ENCODE data around the gene ZBTB20. TPM values are rescaled to one million over a fixed set of nuclear protein-coding genes. Genes with fewer than 3 reads are reported as not detected.

The ZBTB20 gene
- total RNA-seq, 1 donor from 2014 or later = 21.4 TPM

DNA sequence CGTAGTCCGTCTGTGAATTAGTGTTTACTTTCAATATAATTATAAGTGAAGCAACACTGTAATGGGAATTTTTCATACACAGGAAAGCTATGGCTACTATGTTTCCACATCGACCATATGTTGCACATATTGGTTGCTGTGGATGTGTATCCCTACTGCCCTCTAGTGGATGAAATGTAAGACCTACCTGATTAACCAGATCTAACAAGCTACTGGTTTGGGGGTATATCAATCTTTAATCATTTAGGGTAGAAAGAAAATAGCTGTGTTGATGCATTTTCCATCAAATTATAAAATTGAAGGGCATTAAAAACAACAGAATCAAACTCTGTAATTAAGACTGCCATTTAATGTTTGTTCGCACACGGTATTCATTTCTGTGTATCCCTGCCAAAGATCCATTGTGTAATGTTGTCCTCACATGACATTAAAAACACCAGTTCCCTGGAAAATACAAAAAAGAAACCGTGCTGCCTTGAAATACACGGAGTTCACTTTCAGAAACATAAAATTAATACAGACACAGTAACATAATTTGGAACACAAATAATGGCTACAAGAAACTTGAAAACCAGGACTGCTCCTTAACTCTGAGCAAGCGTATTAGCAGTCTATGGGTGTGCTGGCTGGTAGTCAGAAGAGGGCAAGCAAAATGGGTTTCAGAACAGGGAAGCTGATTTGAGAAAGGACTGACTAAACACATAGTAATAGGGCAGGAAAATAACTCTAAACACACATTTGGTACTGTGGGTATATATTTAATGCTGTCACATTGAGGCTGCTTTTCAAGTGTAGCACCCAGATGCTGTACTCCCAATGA lies 728.2 kb downstream of the ZBTB20 start:
- Histone ChIP-seq H3K4me2 (ENCODE audit: low read length) (no peak overlapping the region), H3K27me3 (ENCODE audit: insufficient read depth, low read length) (no peaks in the 10 kb centered on the region), H3K79me2 (ENCODE audit: insufficient read depth, low read length) (peaks cover 26% of the 10 kb centered on the region), H3K27ac (ENCODE audit: low read depth, low read length) (no peak overlapping the region), H3K4me3 (ENCODE audit: insufficient read depth, low read depth, low read length) (no peak overlapping the region), H3K36me3 (ENCODE audit: insufficient read depth, low read length) (no peaks in the 10 kb centered on the region), H2AFZ (ENCODE audit: low read depth, low read length) (no peak overlapping the region), H4K20me1 (ENCODE audit: insufficient read depth, low read length) (peaks cover 42% of the 10 kb centered on the region), H3K9ac (ENCODE audit: low read length) (no peak overlapping the region), H3K4me1 (ENCODE audit: insufficient read depth, low read length) (peaks cover 5% of the 10 kb centered on the region), H3K9me3 (ENCODE audit: insufficient read depth, low read depth, low read length) (no peaks in the 10 kb centered on the region)
- H3K4me3 Mint-ChIP-seq (ENCODE audit: unreplicated experiment) = no peak overlapping the region
- TF ChIP-seq EZH2 (IDR thresholded peaks at IDR 0.05; ENCODE audit: insufficient read depth, low read length) = no peak
- TF ChIP-seq, protein P1, sequence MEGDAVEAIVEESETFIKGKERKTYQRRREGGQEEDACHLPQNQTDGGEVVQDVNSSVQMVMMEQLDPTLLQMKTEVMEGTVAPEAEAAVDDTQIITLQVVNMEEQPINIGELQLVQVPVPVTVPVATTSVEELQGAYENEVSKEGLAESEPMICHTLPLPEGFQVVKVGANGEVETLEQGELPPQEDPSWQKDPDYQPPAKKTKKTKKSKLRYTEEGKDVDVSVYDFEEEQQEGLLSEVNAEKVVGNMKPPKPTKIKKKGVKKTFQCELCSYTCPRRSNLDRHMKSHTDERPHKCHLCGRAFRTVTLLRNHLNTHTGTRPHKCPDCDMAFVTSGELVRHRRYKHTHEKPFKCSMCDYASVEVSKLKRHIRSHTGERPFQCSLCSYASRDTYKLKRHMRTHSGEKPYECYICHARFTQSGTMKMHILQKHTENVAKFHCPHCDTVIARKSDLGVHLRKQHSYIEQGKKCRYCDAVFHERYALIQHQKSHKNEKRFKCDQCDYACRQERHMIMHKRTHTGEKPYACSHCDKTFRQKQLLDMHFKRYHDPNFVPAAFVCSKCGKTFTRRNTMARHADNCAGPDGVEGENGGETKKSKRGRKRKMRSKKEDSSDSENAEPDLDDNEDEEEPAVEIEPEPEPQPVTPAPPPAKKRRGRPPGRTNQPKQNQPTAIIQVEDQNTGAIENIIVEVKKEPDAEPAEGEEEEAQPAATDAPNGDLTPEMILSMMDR (IDR thresholded peaks at IDR 0.05; ENCODE audit: insufficient read depth, low read depth, low read length) = peak; percentile 75
- H3K9me3 Mint-ChIP-seq (ENCODE audit: unreplicated experiment) = no peaks in the 10 kb centered on the region
- peaks cover 11% of the 10 kb centered on the region for H3K4me1 Mint-ChIP-seq (ENCODE audit: low read depth, unreplicated experiment)
- peak; percentile 77 for FAIRE-seq
- no peaks in the 10 kb centered on the region for H3K36me3 Mint-ChIP-seq (ENCODE audit: low read depth, unreplicated experiment)
- DNase-seq (ENCODE audit: low read depth) = peak; percentile 74
- H3K27me3 Mint-ChIP-seq (ENCODE audit: low read depth, unreplicated experiment) = no peaks in the 10 kb centered on the region
- peak overlapping the region; percentile 8 for H3K27ac Mint-ChIP-seq (ENCODE audit: unreplicated experiment)

DNA sequence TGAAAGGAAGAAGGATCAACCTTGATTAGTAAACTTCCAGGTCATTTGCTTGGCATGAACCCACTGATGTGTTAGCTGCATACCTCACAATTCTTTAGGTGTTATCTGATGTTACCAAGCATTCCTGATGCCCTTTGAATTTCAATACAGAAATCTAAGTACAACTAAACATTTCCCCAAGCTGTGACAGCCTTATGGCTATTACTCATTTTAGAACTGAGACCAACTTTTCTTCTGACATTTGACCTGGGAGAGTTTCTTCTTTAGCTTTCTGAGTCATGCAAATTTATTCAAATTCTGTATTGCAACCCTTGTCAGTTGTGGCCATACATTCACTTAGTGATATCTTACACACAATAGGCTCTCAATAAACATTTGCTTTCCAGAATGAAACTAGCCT lies 729.0 kb downstream of the ZBTB20 start:
- Mint-ChIP-seq H3K9me3 (ENCODE audit: unreplicated experiment) (no peaks in the 10 kb centered on the region), H3K36me3 (ENCODE audit: low read depth, unreplicated experiment) (no peaks in the 10 kb centered on the region), H3K27me3 (ENCODE audit: low read depth, unreplicated experiment) (no peaks in the 10 kb centered on the region), H3K4me3 (ENCODE audit: unreplicated experiment) (no peak overlapping the region), H3K27ac (ENCODE audit: unreplicated experiment) (no peak overlapping the region), H3K4me1 (ENCODE audit: low read depth, unreplicated experiment) (peaks cover 11% of the 10 kb centered on the region)
- FAIRE-seq (no peak), DNase-seq (ENCODE audit: low read depth) (no peak)
- no peak for TF ChIP-seq EZH2 (IDR thresholded peaks at IDR 0.05; ENCODE audit: insufficient read depth, low read length)
- TF ChIP-seq, protein P1 (IDR thresholded peaks at IDR 0.05; ENCODE audit: insufficient read depth, low read depth, low read length) = no peak
- Histone ChIP-seq H2AFZ (ENCODE audit: low read depth, low read length) (no peak overlapping the region), H3K27ac (ENCODE audit: low read depth, low read length) (no peak overlapping the region), H3K4me3 (ENCODE audit: insufficient read depth, low read depth, low read length) (no peak overlapping the region), H3K9me3 (ENCODE audit: insufficient read depth, low read depth, low read length) (no peaks in the 10 kb centered on the region), H3K27me3 (ENCODE audit: insufficient read depth, low read length) (no peaks in the 10 kb centered on the region), H3K4me1 (ENCODE audit: insufficient read depth, low read length) (peaks cover 5% of the 10 kb centered on the region), H3K79me2 (ENCODE audit: insufficient read depth, low read length) (peaks cover 26% of the 10 kb centered on the region), H3K4me2 (ENCODE audit: low read length) (peak overlapping the region; percentile 54), H4K20me1 (ENCODE audit: insufficient read depth, low read length) (peaks cover 35% of the 10 kb centered on the region), H3K9ac (ENCODE audit: low read length) (no peak overlapping the region), H3K36me3 (ENCODE audit: insufficient read depth, low read length) (no peaks in the 10 kb centered on the region)

DNA sequence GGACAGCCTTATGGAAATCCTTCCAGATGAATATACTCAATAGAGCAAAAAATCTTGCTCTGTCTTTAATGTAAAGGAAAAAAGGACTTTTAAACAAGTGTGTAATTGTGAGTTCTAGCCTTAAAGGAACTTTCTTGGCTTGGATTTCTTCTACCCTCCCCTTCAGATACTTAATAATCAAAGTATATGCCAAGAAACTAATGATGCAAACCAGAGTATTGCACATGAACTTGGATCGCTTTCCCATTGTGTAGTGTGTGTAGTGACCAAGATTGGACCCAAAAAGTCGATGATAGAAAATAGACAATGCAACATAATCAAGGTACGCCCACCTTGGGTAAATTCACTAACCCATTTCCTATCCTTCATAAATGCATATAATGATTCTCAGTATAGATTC lies 729.4 kb downstream of the ZBTB20 start:
- Histone ChIP-seq H3K4me2 (ENCODE audit: low read length) (peak overlapping the region; percentile 54), H3K36me3 (ENCODE audit: insufficient read depth, low read length) (no peaks in the 10 kb centered on the region), H3K79me2 (ENCODE audit: insufficient read depth, low read length) (peaks cover 22% of the 10 kb centered on the region), H3K9ac (ENCODE audit: low read length) (no peak overlapping the region), H3K4me3 (ENCODE audit: insufficient read depth, low read depth, low read length) (no peak overlapping the region), H3K4me1 (ENCODE audit: insufficient read depth, low read length) (peaks cover 7% of the 10 kb centered on the region), H3K27me3 (ENCODE audit: insufficient read depth, low read length) (no peaks in the 10 kb centered on the region), H4K20me1 (ENCODE audit: insufficient read depth, low read length) (peaks cover 34% of the 10 kb centered on the region), H3K27ac (ENCODE audit: low read depth, low read length) (no peak overlapping the region), H3K9me3 (ENCODE audit: insufficient read depth, low read depth, low read length) (no peaks in the 10 kb centered on the region), H2AFZ (ENCODE audit: low read depth, low read length) (no peak overlapping the region)
- no peaks in the 10 kb centered on the region for H3K9me3 Mint-ChIP-seq (ENCODE audit: unreplicated experiment)
- no peaks in the 10 kb centered on the region for H3K36me3 Mint-ChIP-seq (ENCODE audit: low read depth, unreplicated experiment)
- no peak overlapping the region for H3K4me3 Mint-ChIP-seq (ENCODE audit: unreplicated experiment)
- peaks cover 13% of the 10 kb centered on the region for H3K4me1 Mint-ChIP-seq (ENCODE audit: low read depth, unreplicated experiment)
- no peaks in the 10 kb centered on the region for H3K27me3 Mint-ChIP-seq (ENCODE audit: low read depth, unreplicated experiment)
- DNase-seq (ENCODE audit: low read depth) (no peak), FAIRE-seq (no peak)
- TF ChIP-seq EZH2 (IDR thresholded peaks at IDR 0.05; ENCODE audit: insufficient read depth, low read length) = no peak
- TF ChIP-seq, protein P1 (IDR thresholded peaks at IDR 0.05; ENCODE audit: insufficient read depth, low read depth, low read length) = no peak
- H3K27ac Mint-ChIP-seq (ENCODE audit: unreplicated experiment) = no peak overlapping the region
